ENCODE measurements around the gene MZB1. TPM values are rescaled to one million over a fixed set of nuclear protein-coding genes. Genes with fewer than 3 reads are reported as not detected.
A peak's percentile ranks its signal among the peaks of the same experiment; 100 is the strongest.

MZB1 gene
- total RNA-seq, 1 donor from 2014 or later = not detected

DNA sequence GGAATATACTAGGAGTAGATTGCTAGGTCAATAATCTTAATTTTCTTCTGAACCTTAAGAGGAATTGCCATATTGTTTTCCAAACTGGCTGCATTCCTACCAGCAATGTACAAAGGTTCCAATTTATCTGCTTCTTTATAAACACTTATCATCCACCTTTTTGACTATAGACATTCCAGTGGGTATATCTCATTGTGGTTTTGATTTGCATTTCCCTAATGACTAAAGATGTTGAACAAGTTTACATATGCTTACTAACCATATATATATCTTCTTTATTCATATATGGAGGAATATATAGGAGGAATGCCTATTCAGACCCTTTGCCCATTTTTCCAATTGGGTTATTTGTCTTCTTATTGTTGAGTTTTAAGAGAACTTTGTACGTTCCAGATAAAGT, 42.0 kb upstream of the MZB1 start:
- H3K9me3 Mint-ChIP-seq (ENCODE audit: low read depth) = no peaks in the 10 kb centered on the region
- no peak overlapping the region for H3K27ac Mint-ChIP-seq (ENCODE audit: unreplicated experiment)
- DNase-seq (ENCODE audit: low spot score) = no peak
- H3K4me1 Mint-ChIP-seq (ENCODE audit: low read depth) = peaks cover 8% of the 10 kb centered on the region
- H3K36me3 Mint-ChIP-seq (ENCODE audit: low read depth) = peaks cover 11% of the 10 kb centered on the region
- TF ChIP-seq, protein P1, sequence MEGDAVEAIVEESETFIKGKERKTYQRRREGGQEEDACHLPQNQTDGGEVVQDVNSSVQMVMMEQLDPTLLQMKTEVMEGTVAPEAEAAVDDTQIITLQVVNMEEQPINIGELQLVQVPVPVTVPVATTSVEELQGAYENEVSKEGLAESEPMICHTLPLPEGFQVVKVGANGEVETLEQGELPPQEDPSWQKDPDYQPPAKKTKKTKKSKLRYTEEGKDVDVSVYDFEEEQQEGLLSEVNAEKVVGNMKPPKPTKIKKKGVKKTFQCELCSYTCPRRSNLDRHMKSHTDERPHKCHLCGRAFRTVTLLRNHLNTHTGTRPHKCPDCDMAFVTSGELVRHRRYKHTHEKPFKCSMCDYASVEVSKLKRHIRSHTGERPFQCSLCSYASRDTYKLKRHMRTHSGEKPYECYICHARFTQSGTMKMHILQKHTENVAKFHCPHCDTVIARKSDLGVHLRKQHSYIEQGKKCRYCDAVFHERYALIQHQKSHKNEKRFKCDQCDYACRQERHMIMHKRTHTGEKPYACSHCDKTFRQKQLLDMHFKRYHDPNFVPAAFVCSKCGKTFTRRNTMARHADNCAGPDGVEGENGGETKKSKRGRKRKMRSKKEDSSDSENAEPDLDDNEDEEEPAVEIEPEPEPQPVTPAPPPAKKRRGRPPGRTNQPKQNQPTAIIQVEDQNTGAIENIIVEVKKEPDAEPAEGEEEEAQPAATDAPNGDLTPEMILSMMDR (IDR thresholded peaks at IDR 0.05) = no peak
- no peaks in the 10 kb centered on the region for H3K27me3 Mint-ChIP-seq (ENCODE audit: low read depth)
- no peak overlapping the region for H3K4me3 Mint-ChIP-seq (ENCODE audit: unreplicated experiment)

DNA sequence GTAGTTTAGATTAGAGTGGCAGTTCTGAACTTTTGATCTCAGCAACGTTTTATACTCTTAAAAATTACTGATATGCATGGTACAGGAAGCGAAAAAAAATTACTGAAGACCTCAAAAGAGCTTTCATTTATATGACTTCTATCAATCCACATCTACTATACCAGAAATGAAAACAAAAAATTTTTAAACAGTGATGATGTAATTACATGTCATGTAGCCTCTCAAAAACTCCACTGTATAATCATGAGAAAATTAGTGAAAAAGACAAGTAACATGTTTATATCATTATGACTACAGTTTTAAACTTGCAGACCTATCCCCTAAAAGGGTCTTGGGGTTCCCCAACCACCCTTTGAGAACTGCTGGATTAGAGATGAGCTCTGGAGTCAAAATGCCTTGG, 40.3 kb upstream of the MZB1 start:
- H3K27ac Mint-ChIP-seq (ENCODE audit: unreplicated experiment) = no peak overlapping the region
- H3K27me3 Mint-ChIP-seq (ENCODE audit: low read depth) = no peaks in the 10 kb centered on the region
- no peak for DNase-seq (ENCODE audit: low spot score)
- H3K4me1 Mint-ChIP-seq (ENCODE audit: low read depth) = peaks cover 14% of the 10 kb centered on the region
- H3K36me3 Mint-ChIP-seq (ENCODE audit: low read depth) = peaks cover 15% of the 10 kb centered on the region
- H3K9me3 Mint-ChIP-seq (ENCODE audit: low read depth) = no peaks in the 10 kb centered on the region
- no peak overlapping the region for H3K4me3 Mint-ChIP-seq (ENCODE audit: unreplicated experiment)
- TF ChIP-seq, protein P1 (IDR thresholded peaks at IDR 0.05) = no peak

DNA sequence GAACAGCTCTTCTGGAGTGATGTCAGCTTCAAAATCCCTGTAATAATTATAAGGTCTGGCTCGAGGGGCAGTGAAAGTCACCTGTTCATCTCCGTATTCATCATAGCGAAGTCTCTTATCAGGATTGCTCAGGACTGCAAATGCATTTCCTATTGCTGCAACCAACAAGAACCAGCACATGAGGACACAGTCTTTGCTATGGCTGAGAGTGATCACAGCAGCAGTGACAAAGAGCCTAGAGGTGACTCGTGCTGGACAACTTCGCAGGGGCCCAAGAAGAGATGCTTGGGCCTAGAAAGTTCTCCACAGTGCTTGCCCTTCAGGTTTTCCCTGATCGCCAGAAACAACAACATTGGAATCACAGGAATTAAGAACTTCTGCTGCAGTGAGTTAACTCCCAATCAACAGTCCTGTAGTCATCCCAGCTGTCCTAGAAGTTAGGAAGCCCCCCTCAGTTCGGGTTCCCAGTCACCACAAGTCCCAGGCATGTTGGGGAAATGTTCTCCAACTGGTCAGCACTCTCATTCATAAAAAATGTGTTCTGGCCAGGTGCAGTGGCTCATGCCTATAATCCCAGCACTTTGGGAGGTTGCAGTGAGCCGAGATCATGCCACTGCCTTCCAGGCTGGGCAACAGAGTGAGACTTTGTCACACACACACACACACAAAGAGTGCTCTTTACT, 36.6 kb upstream of the MZB1 start:
- no peak for DNase-seq (ENCODE audit: low spot score)
- Mint-ChIP-seq H3K36me3 (ENCODE audit: low read depth) (peaks cover 19% of the 10 kb centered on the region), H3K4me1 (ENCODE audit: low read depth) (peaks cover 19% of the 10 kb centered on the region), H3K27ac (ENCODE audit: unreplicated experiment) (no peak overlapping the region), H3K27me3 (ENCODE audit: low read depth) (no peaks in the 10 kb centered on the region), H3K4me3 (ENCODE audit: unreplicated experiment) (no peak overlapping the region), H3K9me3 (ENCODE audit: low read depth) (no peaks in the 10 kb centered on the region)
- TF ChIP-seq, protein P1 (IDR thresholded peaks at IDR 0.05) = no peak

- H3K36me3 Mint-ChIP-seq (ENCODE audit: low read depth) = peaks cover 22% of the 10 kb centered on the region
- DNase-seq (ENCODE audit: low spot score) = no peak
- H3K9me3 Mint-ChIP-seq (ENCODE audit: low read depth) = no peaks in the 10 kb centered on the region
- H3K4me1 Mint-ChIP-seq (ENCODE audit: low read depth) = peaks cover 19% of the 10 kb centered on the region
- H3K27ac Mint-ChIP-seq (ENCODE audit: unreplicated experiment) = no peak overlapping the region
- no peaks in the 10 kb centered on the region for H3K27me3 Mint-ChIP-seq (ENCODE audit: low read depth)
- no peak overlapping the region for H3K4me3 Mint-ChIP-seq (ENCODE audit: unreplicated experiment)
- TF ChIP-seq, protein P1 (IDR thresholded peaks at IDR 0.05) = no peak
Observed at GRCh38 chr5:139425497-139425896, 35.8 kb upstream of the MZB1 start.

DNA sequence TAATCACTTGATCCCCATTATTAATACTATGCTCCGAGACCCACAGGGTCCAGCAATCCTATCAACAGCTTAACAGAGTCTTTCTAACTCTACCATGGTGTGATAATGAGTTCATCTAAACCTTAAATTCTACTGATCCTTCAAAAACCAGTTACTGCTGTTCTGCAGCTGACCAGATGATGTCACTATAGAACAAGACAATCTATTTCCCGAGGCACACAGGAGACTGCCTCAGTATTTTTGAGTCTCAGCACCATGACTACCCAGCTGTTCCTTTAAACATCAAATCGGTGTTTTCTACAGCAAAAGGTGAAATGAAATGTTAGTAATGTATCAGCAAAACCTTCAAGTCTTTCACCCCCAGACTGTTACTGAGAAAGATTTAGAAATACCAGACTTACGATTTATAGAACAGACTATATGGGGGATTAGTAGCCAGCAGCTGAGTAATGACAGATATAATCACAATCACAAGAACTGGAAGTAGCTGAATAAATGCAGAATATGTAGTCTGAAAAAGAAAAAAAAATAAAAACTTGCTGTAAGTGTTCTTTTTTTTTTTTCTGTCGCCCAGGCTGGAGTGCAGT, 32.7 kb upstream of the MZB1 start:
- Mint-ChIP-seq H3K27me3 (ENCODE audit: low read depth) (no peaks in the 10 kb centered on the region), H3K36me3 (ENCODE audit: low read depth) (peaks cover 22% of the 10 kb centered on the region), H3K9me3 (ENCODE audit: low read depth) (no peaks in the 10 kb centered on the region), H3K4me1 (ENCODE audit: low read depth) (peaks cover 17% of the 10 kb centered on the region), H3K4me3 (ENCODE audit: unreplicated experiment) (no peak overlapping the region), H3K27ac (ENCODE audit: unreplicated experiment) (peak overlapping the region; percentile 52)
- no peak for DNase-seq (ENCODE audit: low spot score)
- TF ChIP-seq, protein P1 (IDR thresholded peaks at IDR 0.05) = peak; percentile 96

Measured in chondrocyte (in vitro differentiated cells).